Activated naive CD8-positive, alpha-beta T cell treated with anti-CD3 and anti-CD28 coated beads, Interleukin-2, amount 50 U/mL, for 16 hours (primary cell): ENCODE measurements around the gene MISP.
"Not testable (repeated sequence)": the region's sequence is repeated elsewhere in the genome, so short reads cannot be mapped to it uniquely, and the experiment has no call there.

Source experiments
- DNase-seq: peaks from one replicate; pipeline ENCODE4 v3.0.0-alpha.2; 2020; ENCODE audit warnings: low read depth, low spot score

MISP gene

DNA sequence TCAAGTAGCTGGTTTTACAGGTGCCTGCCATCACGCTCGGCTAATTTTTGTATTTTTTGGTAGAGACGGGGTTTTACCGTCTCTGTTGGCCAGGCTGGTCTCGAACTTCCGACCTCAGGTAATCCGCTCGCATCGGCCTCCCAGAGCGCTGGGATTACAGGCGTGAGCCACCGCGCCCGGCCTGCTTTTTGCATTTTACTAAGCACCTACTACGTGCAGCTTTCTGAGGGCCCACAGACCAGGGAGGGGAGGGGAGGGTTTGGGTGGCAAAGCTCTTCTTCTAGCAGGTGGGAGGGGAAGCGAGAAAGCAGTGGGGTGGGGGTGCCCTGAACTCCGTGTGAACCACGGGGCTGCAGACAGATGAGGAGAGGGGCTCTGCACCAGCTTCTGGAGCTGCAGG lies 27.2 kb upstream of the MISP start:
- DNase-seq: no peak

- no peak for DNase-seq
Observed at GRCh38 chr19:725461-726089, 25.3 kb upstream of the MISP start.

GRCh38 chr19:726993-727956 lies 23.6 kb upstream of the MISP start:
- DNase-seq: no peak

DNA sequence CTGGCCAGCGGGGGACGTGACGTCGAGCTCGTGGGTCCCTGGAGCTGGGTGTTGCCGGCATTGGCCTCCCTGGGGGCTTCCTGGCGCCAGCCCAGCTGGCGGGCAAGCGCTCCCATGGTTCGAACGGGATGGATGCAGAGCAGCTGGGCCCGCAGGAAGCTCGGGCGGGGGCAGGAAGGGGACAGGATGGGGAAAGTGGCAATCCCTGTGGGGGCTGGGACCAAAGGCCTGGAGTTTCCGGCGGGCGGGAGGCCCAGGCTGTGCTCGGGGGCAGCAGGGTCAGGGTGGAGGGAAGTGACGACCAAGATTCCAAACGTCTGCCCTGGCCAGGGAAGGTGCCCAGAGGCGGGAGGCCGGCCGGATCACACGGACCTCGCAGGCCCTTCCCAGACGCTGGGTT lies 22.9 kb upstream of the MISP start:
- DNase-seq: no peak

DNA sequence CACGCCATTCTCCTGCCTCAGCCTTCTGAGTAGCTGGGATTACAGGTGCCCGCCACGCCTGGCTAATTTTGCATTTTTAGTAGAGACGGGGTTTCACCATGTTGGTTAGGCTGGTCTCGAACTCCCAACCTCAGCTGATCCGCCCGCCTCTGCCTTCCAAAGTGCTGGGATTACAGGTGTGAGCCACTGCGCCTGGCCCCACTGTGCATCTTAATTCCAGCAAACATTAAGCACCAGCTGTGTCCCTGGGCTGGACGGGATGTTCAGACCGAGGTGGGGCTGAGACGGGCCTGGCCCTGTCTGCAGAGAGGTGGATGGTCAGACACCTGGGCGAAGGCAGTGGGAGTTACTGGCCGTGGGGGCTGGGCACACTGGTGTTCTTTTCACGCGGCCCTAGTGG lies 21.3 kb upstream of the MISP start:
- not testable (repeated sequence) for DNase-seq

- no peak for DNase-seq
Observed at GRCh38 chr19:729965-730668, 20.8 kb upstream of the MISP start.

DNA sequence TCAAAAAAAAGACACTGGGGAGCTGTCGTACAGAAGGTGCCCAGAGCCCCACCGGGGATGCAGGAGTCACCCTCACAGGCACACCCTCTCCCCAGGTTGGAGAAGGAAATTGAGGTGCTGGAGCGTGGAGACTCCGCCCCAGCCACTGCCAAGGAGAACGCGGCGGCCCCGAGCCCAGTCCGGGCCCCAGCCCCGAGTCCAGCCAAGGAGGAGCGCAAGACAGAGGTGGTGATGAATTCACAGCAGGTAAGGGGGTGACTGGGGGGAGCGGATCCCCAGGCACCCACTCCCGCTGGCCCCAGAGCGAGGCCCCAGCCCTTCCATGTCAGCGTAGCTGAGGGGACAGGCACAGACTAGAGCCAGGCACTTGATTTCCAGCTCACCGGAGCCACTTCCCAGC lies 19.9 kb upstream of the MISP start:
- no peak for DNase-seq

DNA sequence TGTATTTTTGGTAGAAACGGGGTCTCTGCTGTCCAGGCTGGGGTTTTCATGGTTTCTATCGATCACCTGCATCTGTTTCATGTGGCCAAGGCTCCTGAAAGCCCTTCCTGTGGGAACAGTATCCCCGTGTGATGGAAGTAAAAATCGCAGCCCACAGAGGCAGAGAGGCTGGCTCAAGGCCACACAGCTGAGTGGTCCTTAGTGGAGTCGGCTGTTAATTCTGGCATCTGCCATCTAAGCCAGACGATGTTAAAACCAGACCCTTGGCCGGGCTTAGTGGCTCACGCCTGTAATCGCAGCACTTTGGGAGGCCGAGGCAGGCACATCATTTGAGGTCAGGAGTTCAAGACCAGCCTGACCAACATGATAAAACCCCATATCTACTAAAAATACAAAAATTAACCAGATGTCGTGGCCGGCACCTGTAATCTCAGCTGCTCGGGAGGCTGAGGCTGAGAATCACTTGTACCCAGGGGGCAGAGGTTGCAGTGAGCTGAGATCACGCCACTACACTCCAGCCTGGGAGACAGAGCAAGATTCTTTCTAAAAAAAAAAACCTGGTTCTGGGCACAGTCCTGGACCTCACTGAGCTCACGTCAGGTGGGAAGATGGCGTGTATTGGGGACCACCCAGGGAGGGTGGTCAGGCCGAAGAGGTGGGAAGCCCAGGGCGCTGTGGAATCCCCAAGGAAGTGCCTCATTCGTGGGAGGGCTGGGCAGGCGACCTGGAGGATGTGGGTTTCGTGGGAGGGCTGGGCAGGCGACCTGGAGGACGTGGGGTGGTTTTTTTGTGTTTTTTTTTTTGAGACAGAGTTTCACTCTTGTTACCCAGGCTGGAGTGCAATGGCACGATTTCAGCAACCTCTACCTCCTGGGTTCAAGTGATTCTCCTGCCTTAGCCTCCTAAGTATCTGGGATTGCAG lies 18.5 kb upstream of the MISP start:
- DNase-seq: no peak

- no peak for DNase-seq
Observed at GRCh38 chr19:734716-735115, 16.2 kb upstream of the MISP start.

GRCh38 chr19:736125-736524 lies 14.8 kb upstream of the MISP start:
- no peak for DNase-seq

DNA sequence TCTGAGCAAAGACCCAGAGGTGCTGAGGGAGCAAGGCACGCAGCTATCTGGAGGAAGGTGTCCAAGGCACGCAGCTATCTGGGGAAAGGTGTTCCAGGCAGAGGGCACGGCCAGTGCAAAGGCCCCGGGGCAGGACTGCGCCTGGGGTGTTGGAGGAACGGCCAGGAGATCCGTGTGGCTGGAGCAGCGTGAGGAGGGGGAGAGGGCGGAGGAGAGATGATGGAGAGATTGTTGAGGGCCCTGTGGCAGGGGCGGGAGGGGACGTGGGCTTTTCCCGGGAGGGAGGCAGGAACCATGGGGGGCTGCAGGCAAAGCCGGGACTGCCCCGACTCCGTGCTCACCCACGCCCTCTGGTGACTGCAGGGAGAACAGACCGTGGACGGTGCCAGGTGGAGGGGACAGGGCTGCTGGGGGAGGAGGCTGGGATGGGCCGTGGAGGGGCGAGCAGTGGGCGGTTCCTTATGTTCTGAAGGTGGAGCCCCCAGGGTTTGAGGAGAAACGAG lies 13.3 kb upstream of the MISP start:
- peak; percentile 44 for DNase-seq

DNA sequence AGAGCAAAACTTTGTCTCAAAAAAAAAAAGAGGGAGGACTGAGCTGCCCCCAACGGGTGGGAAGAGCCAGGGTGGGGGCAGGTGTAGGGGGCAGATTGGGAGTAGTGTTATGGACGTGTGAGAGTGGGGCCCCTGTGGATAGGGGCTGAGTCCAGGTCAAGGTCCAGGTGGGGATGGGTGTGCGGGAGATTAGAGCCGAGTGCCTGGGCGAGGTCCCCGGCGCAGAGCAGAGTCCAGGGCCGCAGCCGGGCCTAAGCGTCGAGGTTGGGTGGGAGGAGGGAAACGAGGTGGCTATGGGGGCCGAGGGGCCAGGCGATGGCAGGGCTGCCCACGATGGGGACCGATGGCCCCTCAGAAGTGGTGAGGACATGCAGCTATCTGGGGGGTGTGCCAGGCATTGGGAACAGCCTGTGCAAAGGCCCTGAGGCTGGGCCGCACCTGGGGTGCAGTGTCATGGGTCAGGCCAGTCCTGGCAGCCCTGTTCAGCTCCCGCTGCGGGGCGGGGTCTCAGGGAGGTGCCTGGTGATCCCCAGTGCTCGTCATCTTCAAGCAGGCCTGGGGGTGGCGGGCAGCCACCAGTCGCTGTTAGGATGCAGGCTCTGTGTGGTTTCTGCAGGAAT lies 12.3 kb upstream of the MISP start:
- DNase-seq: no peak

GRCh38 chr19:739998-740715 lies 10.8 kb upstream of the MISP start:
- no peak for DNase-seq

DNA sequence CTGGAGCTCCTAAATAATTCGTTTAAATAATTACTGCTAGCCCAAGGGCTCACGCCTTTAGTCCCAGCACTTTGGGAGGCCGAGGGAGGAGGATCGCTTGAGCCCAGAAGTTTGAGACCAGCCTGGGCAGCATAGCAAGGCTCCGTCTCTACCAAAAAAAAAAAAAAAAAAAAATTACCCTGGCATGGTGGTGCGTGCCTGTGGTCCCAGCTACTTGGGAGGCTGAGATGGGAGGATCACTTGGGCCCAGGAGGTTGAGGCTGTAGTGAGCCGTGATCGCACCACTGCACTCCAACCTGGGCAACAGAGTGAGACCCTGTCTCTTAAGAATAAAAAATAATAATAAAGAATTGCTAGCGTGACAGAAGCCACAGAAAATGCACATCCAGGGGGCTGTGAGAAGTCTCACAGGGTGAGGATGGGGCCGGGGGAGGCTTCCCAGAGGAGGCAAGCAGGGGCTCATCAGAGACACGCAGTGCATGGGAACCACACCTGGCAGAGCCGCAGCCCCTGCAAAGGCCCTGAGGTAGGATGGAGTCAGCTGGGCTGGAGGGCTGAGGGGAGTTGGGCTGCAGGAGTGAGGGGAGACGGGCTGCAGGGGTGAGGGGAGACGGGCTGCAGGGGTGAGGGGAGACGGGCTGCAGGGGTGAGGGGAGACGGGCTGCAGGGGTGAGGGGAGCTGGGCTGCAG lies 10.0 kb upstream of the MISP start:
- DNase-seq: not testable (repeated sequence)

DNA sequence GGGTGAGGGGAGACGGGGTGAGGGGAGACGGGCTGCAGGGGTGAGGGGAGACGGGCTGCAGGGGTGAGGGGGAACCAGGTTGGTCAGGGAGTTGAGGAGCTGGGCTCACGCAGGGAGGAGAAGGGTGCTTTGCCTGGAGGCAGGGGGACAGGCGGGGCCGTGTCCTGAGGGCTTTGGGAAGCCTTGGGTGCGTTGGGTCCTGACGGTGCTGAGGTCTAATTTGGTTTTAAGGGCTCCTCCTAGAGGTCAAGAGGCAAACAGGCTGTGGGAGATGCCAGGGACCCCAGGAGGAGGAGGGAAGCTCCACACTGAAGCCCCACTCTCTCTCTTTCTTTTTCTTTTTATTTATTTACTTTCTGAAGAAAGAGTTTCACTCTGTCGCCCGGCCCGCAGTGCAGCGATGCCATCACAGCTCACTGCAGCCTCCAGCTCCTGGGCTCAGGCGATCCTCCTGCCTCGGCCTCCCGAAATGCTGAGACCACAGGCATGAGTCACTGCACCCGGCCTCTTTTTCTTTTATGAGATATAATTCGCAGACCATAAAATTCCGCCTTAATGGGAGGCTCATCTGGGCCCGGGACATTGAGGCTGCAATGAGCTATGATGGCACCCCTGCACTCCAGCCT lies 9.3 kb upstream of the MISP start:
- DNase-seq: no peak

DNA sequence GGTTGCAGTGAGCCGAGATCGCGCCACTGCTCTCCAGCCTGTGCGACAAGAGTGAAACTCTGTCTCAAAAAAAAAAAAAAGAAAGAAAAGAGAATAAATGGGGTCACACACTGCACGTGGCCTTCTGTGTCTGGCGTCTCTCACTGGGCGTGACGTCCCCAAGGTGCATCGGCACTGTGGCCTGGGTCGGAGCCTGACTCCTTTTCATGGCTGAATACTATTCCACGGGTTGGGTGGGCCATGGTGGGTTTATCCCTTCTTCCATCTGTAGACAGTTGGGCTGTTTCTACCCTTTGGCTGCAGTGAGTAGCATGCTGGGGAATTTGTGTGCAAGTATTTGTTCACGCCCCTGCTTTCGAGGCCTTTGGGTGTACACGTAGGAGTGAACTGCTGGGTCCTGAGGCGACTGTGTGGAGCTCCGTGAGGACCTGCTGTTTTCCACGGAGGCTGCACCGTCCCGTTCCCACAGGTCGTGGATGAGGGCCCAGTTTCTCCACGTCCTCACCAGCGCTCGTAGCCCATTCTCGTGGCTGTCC lies 8.3 kb upstream of the MISP start:
- DNase-seq: no peak

DNA sequence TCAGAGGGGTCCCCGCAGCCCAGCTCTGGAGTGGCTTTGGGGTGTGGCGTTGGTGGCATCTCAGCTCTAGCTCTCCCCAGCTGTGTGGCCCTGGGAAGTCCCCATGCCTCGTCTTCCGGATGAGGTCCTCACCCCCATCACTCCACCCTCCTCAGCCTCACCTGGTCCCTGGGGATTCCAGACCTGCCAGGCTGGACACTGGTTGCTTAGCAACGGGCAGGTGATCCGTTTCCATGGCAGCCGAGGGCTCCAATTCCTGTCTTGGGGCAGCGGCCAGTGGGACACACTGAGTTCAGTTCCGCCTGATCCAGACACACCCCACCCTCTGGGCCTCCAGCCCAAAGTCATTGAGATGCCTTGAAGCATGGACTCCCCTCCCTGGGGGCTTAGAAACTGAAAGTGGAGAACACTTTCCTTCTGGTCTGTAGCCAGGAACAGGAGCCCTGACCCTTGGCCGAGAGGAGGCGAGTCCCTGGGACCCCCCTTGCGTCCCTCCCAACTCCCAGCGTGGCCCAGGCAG lies 7.7 kb upstream of the MISP start:
- DNase-seq: no peak

GRCh38 chr19:745138-745537 lies 5.8 kb upstream of the MISP start:
- not testable (repeated sequence) for DNase-seq
